Spinal cord (tissue), 10 donors: Measurements from ENCODE around the gene BSG. TPM values are rescaled to one million over a fixed set of nuclear protein-coding genes. Genes with fewer than 3 reads are reported as not detected.

Source experiments
- DNase-seq, 6 donors: peaks; one replicate each; pipeline versions ENCODE4 v3.0.0 to v3.0.0-alpha.2; 2013 to 2015; ENCODE audit warnings: low spot score in 6 of 6, low read depth in 4 of 6
- H3K27ac ChIP-seq: one replicate; pipeline ENCODE4 v1.5.1; 2013; ENCODE audit warnings: low read depth, low read length, control low read depth
- H3K27me3 ChIP-seq: one replicate; pipeline ENCODE4 v1.6.1; 2013; ENCODE audit warnings: low read length; ENCODE audit not compliant: control insufficient read depth, insufficient read depth
- H3K36me3 ChIP-seq: one replicate; pipeline ENCODE4 v1.6.1; 2013; ENCODE audit warnings: low read length; ENCODE audit not compliant: control insufficient read depth, insufficient read depth
- H3K4me1 ChIP-seq: one replicate; pipeline ENCODE4 v1.6.1; 2013; ENCODE audit warnings: low read length; ENCODE audit not compliant: control insufficient read depth, insufficient read depth
- H3K4me3 ChIP-seq: one replicate; pipeline ENCODE4 v1.5.1; 2013; ENCODE audit warnings: low read depth, low read length, control low read depth
- H3K9me3 ChIP-seq: one replicate; pipeline ENCODE4 v1.6.1; 2013; ENCODE audit warnings: low read length; ENCODE audit not compliant: control insufficient read depth, insufficient read depth
- WGBS: methylation state at CpG from one replicate; pipeline ENCODE4 v1.1.5; 2013; ENCODE audit warnings: missing lambda C conversion rate; ENCODE audit not compliant: insufficient coverage; 5-methylcytosine and 5-hydroxymethylcytosine counted together
- polyA plus RNA-seq, 2 donors: library from polyadenylated mRNA; unstranded; fragments of 120-200 nt; gene quantifications; one replicate each; pipeline ENCODE4 v1.2.1, GENCODE V29; 2013; ENCODE audit not compliant: insufficient read length in 2 of 2
- total RNA-seq, 2 donors: library from RNA; depleted of rRNA in 1 of 2; stranded (reverse); fragments of 120-200 nt in 1 of 2; fragments of >200 nt in 1 of 2; gene quantifications; one replicate each; pipeline versions ENCODE4 v1.2.3 to v1.2.4, GENCODE V29; 2013 to 2014
- donor health status: healthy.

Gene BSG
- total and polyA plus RNA-seq, 4 donors = 177 to 638 (median 553) TPM

GRCh38 chr19:588093-588740 lies 15.8 kb downstream of the BSG start:
- WGBS = 8% methylated on average over 41 of the region's 41 CpGs
- peaks cover 27% of the 10 kb centered on the region for H3K36me3 ChIP-seq
- H3K9me3 ChIP-seq = no peaks in the 10 kb centered on the region
- H3K4me1 ChIP-seq = peaks cover 47% of the 10 kb centered on the region
- DNase-seq = peak in 4 of 6 donors; percentile 45 to 88 (median 77)
- peaks cover 25% of the 10 kb centered on the region for H3K27me3 ChIP-seq
- H3K4me3 ChIP-seq = no peak overlapping the region
- peak overlapping the region; percentile 33 for H3K27ac ChIP-seq

GRCh38 chr19:588741-589692 lies 16.6 kb downstream of the BSG start:
- H3K9me3 ChIP-seq = no peaks in the 10 kb centered on the region
- DNase-seq = peak in 1 of 6 donors; percentile 48
- H3K4me3 ChIP-seq = no peak overlapping the region
- peaks cover 25% of the 10 kb centered on the region for H3K27me3 ChIP-seq
- 16% methylated on average over 51 of the region's 54 CpGs for WGBS
- H3K4me1 ChIP-seq = peaks cover 42% of the 10 kb centered on the region
- H3K36me3 ChIP-seq = peaks cover 19% of the 10 kb centered on the region
- peak overlapping the region; percentile 33 for H3K27ac ChIP-seq

- WGBS = under 1% methylated on average over 95 of the region's 132 CpGs
- Histone ChIP-seq H3K4me3 (no peak within 1 kb of the TSS), H3K9me3 (no peaks in the 10 kb centered on the region), H3K4me1 (peaks cover 34% of the 10 kb centered on the region), H3K27me3 (peaks cover 25% of the 10 kb centered on the region), H3K27ac (peak within 1 kb of the TSS; percentile 33), H3K36me3 (peaks cover 15% of the 10 kb centered on the region)
- peak in 1 of 6 donors; percentile 32 for DNase-seq
Measured at GRCh38 chr19:589693-590395, 17.4 kb downstream of the BSG start, which contains the start of gene HCN2. HCN2 (plus strand) TSS chr19:589881; CDS start chr19:589946, 65 bp downstream.

GRCh38 chr19:590396-590745 lies 18.0 kb downstream of the BSG start:
- Histone ChIP-seq H3K27me3 (peaks cover 25% of the 10 kb centered on the region), H3K27ac (no peak overlapping the region), H3K9me3 (no peaks in the 10 kb centered on the region), H3K4me1 (peaks cover 34% of the 10 kb centered on the region), H3K36me3 (peaks cover 15% of the 10 kb centered on the region), H3K4me3 (no peak overlapping the region)
- DNase-seq = peak in 2 of 6 donors; percentile 47 to 50
- WGBS = 1% methylated on average over 50 of the region's 50 CpGs

GRCh38 chr19:590750-591098 lies 18.3 kb downstream of the BSG start:
- H3K9me3 ChIP-seq = no peaks in the 10 kb centered on the region
- no peak overlapping the region for H3K27ac ChIP-seq
- WGBS = 4% methylated on average over 35 of the region's 41 CpGs
- H3K4me1 ChIP-seq = peaks cover 34% of the 10 kb centered on the region
- H3K27me3 ChIP-seq = peaks cover 25% of the 10 kb centered on the region
- H3K4me3 ChIP-seq = no peak overlapping the region
- DNase-seq = no peak
- peaks cover 15% of the 10 kb centered on the region for H3K36me3 ChIP-seq

GRCh38 chr19:591099-591958 lies 18.9 kb downstream of the BSG start:
- peaks cover 25% of the 10 kb centered on the region for H3K27me3 ChIP-seq

DNA sequence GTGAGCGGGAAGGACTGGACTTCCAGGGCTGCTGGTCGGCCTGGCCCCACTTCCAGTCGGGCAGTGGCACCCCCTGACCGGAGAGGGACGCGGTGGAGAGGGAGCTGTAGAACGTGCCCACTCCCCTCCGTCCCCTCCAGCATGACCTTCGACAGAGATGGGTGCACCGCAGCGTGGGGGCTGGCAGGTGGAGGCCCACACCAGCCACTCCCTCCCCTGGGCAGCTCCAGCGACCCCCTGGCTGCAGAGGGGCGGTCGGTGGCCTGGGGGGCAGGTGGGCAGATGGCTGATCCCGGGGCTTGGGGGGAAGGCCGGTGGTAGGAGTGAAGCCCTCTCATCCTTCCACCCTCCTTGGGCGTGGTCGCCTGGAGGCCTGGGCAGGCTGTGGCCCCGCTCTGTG lies 19.7 kb downstream of the BSG start:
- DNase-seq = no peak
- H3K27me3 ChIP-seq = peaks cover 25% of the 10 kb centered on the region
- no peaks in the 10 kb centered on the region for H3K9me3 ChIP-seq
- no peak overlapping the region for H3K4me3 ChIP-seq
- no peak overlapping the region for H3K27ac ChIP-seq
- H3K36me3 ChIP-seq = peaks cover 21% of the 10 kb centered on the region
- WGBS = 82% methylated on average over 12 of the region's 19 CpGs
- peaks cover 34% of the 10 kb centered on the region for H3K4me1 ChIP-seq

More at GRCh38 chr19:591099-591958, 18.9 kb downstream of the BSG start:
- Histone ChIP-seq H3K4me3 (peak overlapping the region; percentile 2), H3K27ac (no peak overlapping the region), H3K9me3 (no peaks in the 10 kb centered on the region), H3K36me3 (peaks cover 21% of the 10 kb centered on the region), H3K4me1 (peaks cover 34% of the 10 kb centered on the region)
- DNase-seq = peak in 1 of 6 donors; percentile 31
- 30% methylated on average over 70 of the region's 75 CpGs for WGBS

DNA sequence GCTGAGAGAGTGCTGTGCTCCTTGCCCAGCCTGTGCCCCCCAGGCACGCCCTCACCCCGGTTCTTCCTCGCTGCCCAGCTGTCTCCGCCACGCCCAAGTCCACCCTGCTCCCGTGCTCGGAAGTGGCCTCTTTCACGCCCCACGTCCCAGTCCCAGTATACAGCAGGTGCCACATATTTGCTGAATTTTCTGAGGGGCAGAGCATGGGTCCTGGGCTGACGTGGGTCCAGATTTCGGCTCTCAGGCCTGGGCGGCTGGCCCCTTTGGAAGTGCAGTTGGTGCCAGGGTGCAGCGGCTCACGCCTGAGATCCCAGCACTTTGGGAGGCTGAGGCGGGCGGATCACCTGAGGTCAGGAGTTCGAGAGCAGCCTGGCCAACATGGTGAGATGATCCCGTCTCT lies 20.7 kb downstream of the BSG start:
- DNase-seq = no peak

GRCh38 chr19:593505-593904 lies 21.1 kb downstream of the BSG start:
- Histone ChIP-seq H3K27me3 (peaks cover 21% of the 10 kb centered on the region), H3K36me3 (peaks cover 21% of the 10 kb centered on the region), H3K4me1 (peaks cover 26% of the 10 kb centered on the region), H3K4me3 (no peak overlapping the region), H3K27ac (no peak overlapping the region), H3K9me3 (no peaks in the 10 kb centered on the region)
- WGBS = 78% methylated on average over 6 of the region's 9 CpGs
- no peak for DNase-seq

More for the DNA sequence above, 20.7 kb downstream of the BSG start:
- Histone ChIP-seq H3K27me3 (peaks cover 23% of the 10 kb centered on the region), H3K9me3 (no peaks in the 10 kb centered on the region), H3K4me3 (no peak overlapping the region), H3K36me3 (peaks cover 21% of the 10 kb centered on the region), H3K27ac (no peak overlapping the region), H3K4me1 (peaks cover 31% of the 10 kb centered on the region)
- WGBS = 87% methylated on average over 18 of the region's 18 CpGs
